MM.1S (cell line): ENCODE results near the gene CCDC69.
A peak's percentile ranks its signal among the peaks of the same experiment; 100 is the strongest.

Source experiments
- DNase-seq: peaks from one replicate; pipeline ENCODE4 v3.0.0-alpha.2; 2015
- H2AFZ ChIP-seq: fragments of 300-600 bp; sonication (generic); 2 replicates; pipeline ENCODE4 v1.6.0; 2016; ENCODE audit warnings: antibody characterized with exemption, low read length
- H3F3A ChIP-seq: fragments of 300-600 bp; sonication (generic); 2 replicates; pipeline ENCODE4 v1.6.1; 2016; ENCODE audit warnings: mild to moderate bottlenecking, antibody characterized with exemption, low read length, moderate library complexity, mixed read lengths; ENCODE audit not compliant: insufficient read depth
- H3K27ac ChIP-seq: fragments of 300-600 bp; sonication (generic); 2 replicates; pipeline ENCODE4 v1.5.1; 2016; ENCODE audit warnings: mild to moderate bottlenecking, low read length
- H3K27me3 ChIP-seq: fragments of 300-600 bp; sonication (generic); replicated peaks from 2 replicates; pipeline ENCODE4 v1.6.0; 2016; ENCODE audit warnings: low read length; ENCODE audit not compliant: insufficient read depth
- H3K36me3 ChIP-seq: fragments of 300-600 bp; sonication (generic); replicated peaks from 2 replicates; pipeline ENCODE4 v1.6.1; 2016; ENCODE audit warnings: mild to moderate bottlenecking, low read length, mixed read lengths; ENCODE audit not compliant: insufficient read depth
- H3K4me1 ChIP-seq: fragments of 300-600 bp; sonication (generic); 2 replicates; pipeline ENCODE4 v1.6.1; 2016; ENCODE audit warnings: low read length, mixed read lengths
- H3K4me2 ChIP-seq: fragments of 300-600 bp; sonication (generic); 2 replicates; pipeline ENCODE4 v1.6.0; 2016; ENCODE audit warnings: low read depth, low read length
- H3K4me3 ChIP-seq: fragments of 300-600 bp; sonication (generic); 2 replicates; pipeline ENCODE4 v1.5.1; 2016; ENCODE audit warnings: low read length, mixed read lengths
- H3K79me2 ChIP-seq: fragments of 300-600 bp; sonication (generic); 2 replicates; pipeline ENCODE4 v1.6.1; 2016; ENCODE audit warnings: mixed run types, low read length, mixed read lengths
- H3K9ac ChIP-seq: fragments of 300-600 bp; sonication (generic); 2 replicates; pipeline ENCODE4 v1.6.1; 2016; ENCODE audit warnings: low read length, mixed read lengths
- H3K9me2 ChIP-seq: fragments of 300-600 bp; sonication (generic); replicated peaks from 2 replicates; pipeline ENCODE4 v1.6.1; 2016; ENCODE audit warnings: mild to moderate bottlenecking, low read length, mixed read lengths; ENCODE audit not compliant: insufficient read depth
- H3K9me3 ChIP-seq: fragments of 300-600 bp; sonication (generic); replicated peaks from 2 replicates; pipeline ENCODE4 v1.6.1; 2016; ENCODE audit warnings: mild to moderate bottlenecking, low read length, mixed read lengths; ENCODE audit not compliant: insufficient read depth
- H4K20me1 ChIP-seq: fragments of 300-600 bp; sonication (generic); 2 replicates; pipeline ENCODE4 v1.6.1; 2016; ENCODE audit warnings: mild to moderate bottlenecking, low read length, moderate library complexity, mixed read lengths; ENCODE audit not compliant: insufficient read depth
- EZH2 ChIP-seq: fragments of 300-600 bp; sonication (generic); optimal IDR thresholded peaks from 2 replicates; pipeline ENCODE3; 2017; ENCODE audit warnings: low read depth, mild to moderate bottlenecking, antibody characterized with exemption, low read length, mixed read lengths
- EZH2phosphoT487 ChIP-seq: fragments of 300-600 bp; sonication (generic); IDR thresholded peaks from 2 replicates; pipeline ENCODE4 v1.6.1; 2018; ENCODE audit warnings: antibody characterized with exemption, low read length
- TF ChIP-seq, protein P1 (sequence below): fragments of 300-600 bp; sonication (generic); IDR thresholded peaks from 2 replicates; pipeline ENCODE4 v1.5.1; 2016; ENCODE audit warnings: antibody characterized with exemption, low read length, mixed read lengths

The CCDC69 gene

GRCh38 chr5:151144275-151144674 lies 79.6 kb downstream of the CCDC69 start:
- no peak for DNase-seq
- TF ChIP-seq EZH2 (no peak), EZH2phosphoT487 (no peak)
- Histone ChIP-seq H4K20me1 (no peaks in the 10 kb centered on the region), H3K36me3 (no peaks in the 10 kb centered on the region; the same call in 1 of the 2 replicates), H3K9me3 (no peaks in the 10 kb centered on the region), H3K27me3 (no peaks in the 10 kb centered on the region), H3K4me3 (no peak overlapping the region), H3K9ac (no peak overlapping the region), H3K79me2 (peaks cover 100% of the 10 kb centered on the region), H2AFZ (no peak overlapping the region), H3K27ac (peak overlapping the region; percentile 73; the same call in 1 of the 2 replicates), H3F3A (peaks cover 26% of the 10 kb centered on the region), H3K4me2 (peak overlapping the region; percentile 61), H3K4me1 (peaks cover 86% of the 10 kb centered on the region), H3K9me2 (no peaks in the 10 kb centered on the region)

GRCh38 chr5:151143645-151144044 lies 80.2 kb downstream of the CCDC69 start:
- H3K4me1 ChIP-seq, result peaks cover 89% of the 10 kb centered on the region
- peaks cover 3% of the 10 kb centered on the region for H3K36me3 ChIP-seq
- no peak overlapping the region for H3K4me2 ChIP-seq
- H3K9me3 ChIP-seq, result no peaks in the 10 kb centered on the region
- H3K79me2 ChIP-seq, result peaks cover 100% of the 10 kb centered on the region
- no peaks in the 10 kb centered on the region for H3K9me2 ChIP-seq
- no peak overlapping the region for H3K4me3 ChIP-seq
- no peak overlapping the region for H3K9ac ChIP-seq
- H3K27ac ChIP-seq, result peak overlapping the region; percentile 86; the same call in 1 of the 2 replicates
- no peaks in the 10 kb centered on the region for H3K27me3 ChIP-seq
- H4K20me1 ChIP-seq, result no peaks in the 10 kb centered on the region
- TF ChIP-seq, protein P1, sequence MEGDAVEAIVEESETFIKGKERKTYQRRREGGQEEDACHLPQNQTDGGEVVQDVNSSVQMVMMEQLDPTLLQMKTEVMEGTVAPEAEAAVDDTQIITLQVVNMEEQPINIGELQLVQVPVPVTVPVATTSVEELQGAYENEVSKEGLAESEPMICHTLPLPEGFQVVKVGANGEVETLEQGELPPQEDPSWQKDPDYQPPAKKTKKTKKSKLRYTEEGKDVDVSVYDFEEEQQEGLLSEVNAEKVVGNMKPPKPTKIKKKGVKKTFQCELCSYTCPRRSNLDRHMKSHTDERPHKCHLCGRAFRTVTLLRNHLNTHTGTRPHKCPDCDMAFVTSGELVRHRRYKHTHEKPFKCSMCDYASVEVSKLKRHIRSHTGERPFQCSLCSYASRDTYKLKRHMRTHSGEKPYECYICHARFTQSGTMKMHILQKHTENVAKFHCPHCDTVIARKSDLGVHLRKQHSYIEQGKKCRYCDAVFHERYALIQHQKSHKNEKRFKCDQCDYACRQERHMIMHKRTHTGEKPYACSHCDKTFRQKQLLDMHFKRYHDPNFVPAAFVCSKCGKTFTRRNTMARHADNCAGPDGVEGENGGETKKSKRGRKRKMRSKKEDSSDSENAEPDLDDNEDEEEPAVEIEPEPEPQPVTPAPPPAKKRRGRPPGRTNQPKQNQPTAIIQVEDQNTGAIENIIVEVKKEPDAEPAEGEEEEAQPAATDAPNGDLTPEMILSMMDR, result no peak
- TF ChIP-seq EZH2phosphoT487 (no peak), EZH2 (no peak)
- no peak for DNase-seq
- H2AFZ ChIP-seq, result no peak overlapping the region
- peaks cover 26% of the 10 kb centered on the region for H3F3A ChIP-seq

DNA sequence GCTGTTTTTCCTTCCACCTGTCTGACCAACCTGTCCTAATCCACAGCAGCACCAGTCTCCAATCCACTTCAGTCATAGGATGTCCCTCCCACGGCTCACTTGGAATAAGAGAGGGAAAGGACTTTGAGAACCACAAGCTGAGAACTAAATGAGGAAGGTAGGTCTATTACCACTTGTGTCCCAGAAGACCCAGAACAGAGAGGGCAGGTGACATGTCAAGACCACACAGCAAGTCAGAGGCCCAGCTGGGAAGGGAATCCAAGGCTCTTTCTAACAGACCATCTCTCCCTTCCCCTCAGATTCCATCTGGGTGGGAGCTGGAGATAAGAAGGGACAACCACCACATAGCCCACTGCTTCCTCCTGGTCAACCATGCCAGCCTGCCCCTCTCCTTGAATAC lies 81.0 kb downstream of the CCDC69 start:
- peak overlapping the region; percentile 86; the same call in 1 of the 2 replicates for H3K27ac ChIP-seq
- peaks cover 89% of the 10 kb centered on the region for H3K4me1 ChIP-seq
- H4K20me1 ChIP-seq, result no peaks in the 10 kb centered on the region
- no peaks in the 10 kb centered on the region for H3K9me3 ChIP-seq
- TF ChIP-seq EZH2phosphoT487, result no peak
- TF ChIP-seq, protein P1, result no peak
- TF ChIP-seq EZH2, result no peak
- no peaks in the 10 kb centered on the region for H3K9me2 ChIP-seq
- H3K79me2 ChIP-seq, result peaks cover 100% of the 10 kb centered on the region
- no peak for DNase-seq
- H3K27me3 ChIP-seq, result no peaks in the 10 kb centered on the region
- peaks cover 26% of the 10 kb centered on the region for H3F3A ChIP-seq
- no peak overlapping the region for H3K4me3 ChIP-seq
- no peak overlapping the region for H2AFZ ChIP-seq
- H3K36me3 ChIP-seq, result peaks cover 9% of the 10 kb centered on the region
- H3K9ac ChIP-seq, result no peak overlapping the region
- peak overlapping the region; percentile 97; the same call in 1 of the 2 replicates for H3K4me2 ChIP-seq

- no peaks in the 10 kb centered on the region for H4K20me1 ChIP-seq
- H3F3A ChIP-seq, result peaks cover 31% of the 10 kb centered on the region
- TF ChIP-seq EZH2, result no peak
- H3K4me3 ChIP-seq, result peak overlapping the region; percentile 75
- peak; percentile 97 for DNase-seq
- peak overlapping the region; percentile 97 for H3K4me2 ChIP-seq
- peaks cover 100% of the 10 kb centered on the region for H3K79me2 ChIP-seq
- H3K4me1 ChIP-seq, result peaks cover 88% of the 10 kb centered on the region
- peak overlapping the region; percentile 93 for H3K9ac ChIP-seq
- H2AFZ ChIP-seq, result no peak overlapping the region
- no peaks in the 10 kb centered on the region for H3K27me3 ChIP-seq
- peaks cover 16% of the 10 kb centered on the region for H3K36me3 ChIP-seq
- H3K9me3 ChIP-seq, result no peaks in the 10 kb centered on the region
- H3K27ac ChIP-seq, result peak overlapping the region; percentile 86
- no peaks in the 10 kb centered on the region for H3K9me2 ChIP-seq
Measured at GRCh38 chr5:151141535-151141934, 82.4 kb downstream of the CCDC69 start.
